Left ventricle myocardium superior (tissue), 1 donor: Measurements from ENCODE around the gene ABCC3. TPM values are rescaled to one million over a fixed set of nuclear protein-coding genes. Genes with fewer than 3 reads are reported as not detected.

Experiments
- ATAC-seq: fragments of 200-7000 bp; cut with Tn5 transposase; one replicate; pipeline ENCODE4 v1.9.1; 2020; ENCODE audit warnings: mild to moderate bottlenecking, moderate library complexity
- DNase-seq: peaks from one replicate; pipeline ENCODE4 v3.0.0-alpha.2; 2020
- intact Hi-C: fragments of 100-400 bp; cut with micrococcal nuclease; formaldehyde crosslinking; loops from one replicate; pipeline ENCODE4 v1.11.0; 2022
- long read RNA-seq: library from polyadenylated mRNA; unstranded; transcript quantifications from one replicate; pipeline ENCODE4 v2.0.0, GENCODE V29; 2021
- total RNA-seq: library from RNA; stranded (reverse); fragmentation: NEBNext Ultra II Directional; extraction: Animal tissue kit (Norgen Biotek cat#: 25700); gene quantifications from one replicate; pipeline ENCODE4 v1.2.1, GENCODE V29; 2021
- donor health status: DM: no; HTN: yes; CAD: no; lungs with severe emphysema.

ABCC3 gene
- total RNA-seq = 0.37 TPM
- long read RNA-seq = 0 reads

GRCh38 chr17:50634224-50634914 lies at the start of gene ABCC3:
Gene ABCC3 (plus strand): TSS chr17:50634881. CDS start chr17:50634937, 56 bp downstream.
- DNase-seq (peak; percentile 57), ATAC-seq (peak; percentile 41)
- intact Hi-C loops = no loop called here

GRCh38 chr17:50585346-50585745 lies 49.3 kb upstream of the ABCC3 start:
- ATAC-seq = no peak
- DNase-seq = no peak
- intact Hi-C loops = no loop called here

GRCh38 chr17:50585891-50586290 lies 48.8 kb upstream of the ABCC3 start:
- no peak for ATAC-seq
- intact Hi-C loops = no loop called here
- DNase-seq = no peak

- DNase-seq (no peak), ATAC-seq (no peak)
- intact Hi-C loops = no loop called here
Observed at GRCh38 chr17:50586421-50587247, 48.0 kb upstream of the ABCC3 start.

- ATAC-seq (no peak), DNase-seq (no peak)
- intact Hi-C loops = no loop called here
Observed at GRCh38 chr17:50587571-50587970, 47.1 kb upstream of the ABCC3 start.

GRCh38 chr17:50588391-50589049 lies 46.2 kb upstream of the ABCC3 start:
- peak; percentile 59 for DNase-seq
- ATAC-seq = peak; percentile 13
- intact Hi-C loops = no loop called here

GRCh38 chr17:50589095-50589705 lies 45.5 kb upstream of the ABCC3 start:
- intact Hi-C loops = no loop called here
- no peak for ATAC-seq
- DNase-seq = no peak

- intact Hi-C loops = no loop called here
- ATAC-seq = no peak
Observed at GRCh38 chr17:50590946-50591737, 43.5 kb upstream of the ABCC3 start.

GRCh38 chr17:50593321-50593720 lies 41.4 kb upstream of the ABCC3 start:
- DNase-seq (peak; percentile 69), ATAC-seq (peak; percentile 73)
- intact Hi-C loops = no loop called here

More at GRCh38 chr17:50590946-50591737, 43.5 kb upstream of the ABCC3 start:
- no peak for DNase-seq

GRCh38 chr17:50594128-50594823 lies 40.4 kb upstream of the ABCC3 start:
- ATAC-seq = no peak
- no peak for DNase-seq
- intact Hi-C loops = no loop called here

GRCh38 chr17:50594892-50595291 lies 39.8 kb upstream of the ABCC3 start:
- ATAC-seq (no peak), DNase-seq (no peak)
- intact Hi-C loops = no loop called here

- intact Hi-C loops = no loop called here
Observed at GRCh38 chr17:50596191-50597037, 38.3 kb upstream of the ABCC3 start.

GRCh38 chr17:50598487-50598886 lies 36.2 kb upstream of the ABCC3 start:
- ATAC-seq = no peak
- DNase-seq = no peak
- intact Hi-C loops = no loop called here

More at GRCh38 chr17:50596191-50597037, 38.3 kb upstream of the ABCC3 start:
- ATAC-seq (no peak), DNase-seq (no peak)

GRCh38 chr17:50599606-50600005 lies 35.1 kb upstream of the ABCC3 start:
- intact Hi-C loops = no loop called here
- DNase-seq (no peak), ATAC-seq (no peak)

GRCh38 chr17:50601823-50602375 lies 32.8 kb upstream of the ABCC3 start:
- ATAC-seq (peak; percentile 16), DNase-seq (no peak)
- intact Hi-C loops = no loop called here

GRCh38 chr17:50602836-50603235 lies 31.8 kb upstream of the ABCC3 start:
- no peak for ATAC-seq
- no peak for DNase-seq
- intact Hi-C loops = no loop called here

- ATAC-seq (no peak), DNase-seq (no peak)
- intact Hi-C loops = no loop called here
Observed at GRCh38 chr17:50603340-50603739, 31.3 kb upstream of the ABCC3 start.
